KMS-11 (cell line): ENCODE measurements around the gene WNT5B.
A peak's percentile ranks its signal among the peaks of the same experiment; 100 is the strongest.

Source experiments
- H2AFZ ChIP-seq: fragments of 200-600 bp; sonication (generic); 2 replicates; pipeline ENCODE4 v1.6.1; 2016; ENCODE audit warnings: antibody characterized with exemption, mixed run types, low read depth
- H3K27ac ChIP-seq: fragments of 200-600 bp; sonication (generic); 2 replicates; pipeline ENCODE4 v1.6.1; 2016; ENCODE audit warnings: mild to moderate bottlenecking, mixed run types
- H3K27me3 ChIP-seq: fragments of 200-600 bp; sonication (generic); 2 replicates; pipeline ENCODE4 v1.6.1; 2017; ENCODE audit warnings: mild to moderate bottlenecking, low read depth, mixed run types, moderate library complexity; ENCODE audit not compliant: insufficient read depth
- H3K36me3 ChIP-seq: fragments of 200-600 bp; sonication (generic); 2 replicates; pipeline ENCODE4 v1.6.1; 2017; ENCODE audit warnings: mild to moderate bottlenecking, mixed run types; ENCODE audit not compliant: insufficient read depth
- H3K4me1 ChIP-seq: fragments of 200-600 bp; sonication (generic); 2 replicates; pipeline ENCODE4 v1.6.1; 2016; ENCODE audit warnings: mild to moderate bottlenecking, low read depth, mixed run types; ENCODE audit not compliant: poor library complexity, severe bottlenecking
- H3K4me2 ChIP-seq: fragments of 200-600 bp; sonication (generic); 2 replicates; pipeline ENCODE4 v1.7.0; 2016; ENCODE audit warnings: mild to moderate bottlenecking, mixed run types
- H3K4me3 ChIP-seq: fragments of 200-600 bp; sonication (generic); IDR thresholded peaks from 2 replicates; pipeline ENCODE4 v1.6.1; 2017; ENCODE audit warnings: low read depth, low read length, mixed read lengths; ENCODE audit not compliant: insufficient read depth
- H3K79me2 ChIP-seq: fragments of 200-600 bp; sonication (generic); 2 replicates; pipeline ENCODE4 v1.6.1; 2016; ENCODE audit warnings: low read depth, mixed run types; ENCODE audit not compliant: insufficient read depth
- H3K9ac ChIP-seq: fragments of 200-600 bp; sonication (generic); 2 replicates; pipeline ENCODE4 v1.6.1; 2016; ENCODE audit warnings: mild to moderate bottlenecking, mixed run types
- H4K20me1 ChIP-seq: fragments of 200-600 bp; sonication (generic); 2 replicates; pipeline ENCODE4 v1.6.1; 2016; ENCODE audit warnings: mild to moderate bottlenecking, mixed run types; ENCODE audit not compliant: insufficient read depth
- CTCF ChIP-seq: fragments of 200-600 bp; sonication (generic); conservative IDR thresholded peaks from 2 replicates; pipeline ENCODE4 v1.6.1; 2017; ENCODE audit warnings: low read depth, mild to moderate bottlenecking, antibody characterized with exemption, low read length, moderate library complexity, mixed read lengths

Gene WNT5B

GRCh38 chr12:1660304-1661187 is 31.5 kb downstream of the WNT5B start:
- H2AFZ ChIP-seq = no peak overlapping the region

GRCh38 chr12:1661553-1662335 is 32.7 kb downstream of the WNT5B start:
- Histone ChIP-seq H3K9ac (peak overlapping the region; percentile 39; the same call in 1 of the 2 replicates), H3K27me3 (no peaks in the 10 kb centered on the region), H4K20me1 (no peaks in the 10 kb centered on the region), H3K36me3 (no peaks in the 10 kb centered on the region), H2AFZ (no peak overlapping the region), H3K4me1 (peaks cover 4% of the 10 kb centered on the region), H3K4me2 (no peak overlapping the region), H3K4me3 (no peak overlapping the region), H3K79me2 (no peaks in the 10 kb centered on the region), H3K27ac (peak overlapping the region; percentile 48; the same call in 1 of the 2 replicates)
- no peak for TF ChIP-seq CTCF

More at GRCh38 chr12:1660304-1661187, 31.5 kb downstream of the WNT5B start:
- H3K4me3 ChIP-seq = no peak overlapping the region
- H3K27me3 ChIP-seq = no peaks in the 10 kb centered on the region
- no peak overlapping the region for H3K9ac ChIP-seq
- no peak for TF ChIP-seq CTCF
- no peak overlapping the region for H3K27ac ChIP-seq
- no peaks in the 10 kb centered on the region for H4K20me1 ChIP-seq
- no peak overlapping the region for H3K4me2 ChIP-seq
- no peaks in the 10 kb centered on the region for H3K79me2 ChIP-seq
- H3K4me1 ChIP-seq = peaks cover 4% of the 10 kb centered on the region
- H3K36me3 ChIP-seq = no peaks in the 10 kb centered on the region

GRCh38 chr12:1662761-1663439 is 33.9 kb downstream of the WNT5B start:
- Histone ChIP-seq H3K27me3 (no peaks in the 10 kb centered on the region), H3K9ac (no peak overlapping the region), H3K4me3 (no peak overlapping the region), H3K79me2 (no peaks in the 10 kb centered on the region), H3K36me3 (no peaks in the 10 kb centered on the region), H4K20me1 (no peaks in the 10 kb centered on the region), H3K4me2 (no peak overlapping the region), H2AFZ (no peak overlapping the region), H3K4me1 (no peaks in the 10 kb centered on the region), H3K27ac (no peak overlapping the region)
- TF ChIP-seq CTCF = 0 out of 2 replicates have a peak, but pooled peaks have one; percentile 22

GRCh38 chr12:1663440-1664132 is 34.6 kb downstream of the WNT5B start:
- no peaks in the 10 kb centered on the region for H3K27me3 ChIP-seq
- no peak for TF ChIP-seq CTCF
- H3K27ac ChIP-seq = no peak overlapping the region
- H2AFZ ChIP-seq = no peak overlapping the region
- H3K4me3 ChIP-seq = no peak overlapping the region
- no peaks in the 10 kb centered on the region for H3K79me2 ChIP-seq
- no peak overlapping the region for H3K9ac ChIP-seq
- H4K20me1 ChIP-seq = no peaks in the 10 kb centered on the region
- H3K4me1 ChIP-seq = no peaks in the 10 kb centered on the region
- no peaks in the 10 kb centered on the region for H3K36me3 ChIP-seq
- H3K4me2 ChIP-seq = no peak overlapping the region
